B cell (primary cell): ENCODE results near the gene CABS1. TPM values are rescaled to one million over a fixed set of nuclear protein-coding genes. Genes with fewer than 3 reads are reported as not detected.

Experiments used
- ATAC-seq: fragments of 200-7000 bp; cut with Tn5 transposase; one replicate; pipeline ENCODE4 v1.10.0; 2021; ENCODE audit warnings: low read depth, mild to moderate bottlenecking, moderate number of reproducible peaks, moderate library complexity
- CTCF ChIA-PET: fragments of 350-600 bp; sonication (Branson Sonifier 250); formaldehyde crosslinking; loops from one replicate; lab custom pipeline; 2021; ENCODE audit warnings: antibody characterized with exemption, inconsistent platforms; lab: Charles Lee
- POLR2A ChIA-PET: fragments of 350-600 bp; sonication (Branson Sonifier 250); formaldehyde crosslinking; loops from one replicate; lab custom pipeline; 2021; ENCODE audit warnings: antibody characterized with exemption; lab: Charles Lee
- DNase-seq: peaks from one replicate; pipeline ENCODE4 v3.0.0; 2013
- H2AFZ ChIP-seq: 2 replicates; pipeline ENCODE4 v1.6.1; 2012; ENCODE audit warnings: mild to moderate bottlenecking, low read depth, low read length; ENCODE audit not compliant: insufficient read depth, poor library complexity, severe bottlenecking
- H3K27ac ChIP-seq, 2 donors: 1 replicate in 1 of 2; 2 replicates in 1 of 2; pipeline ENCODE4 v1.5.1; 2012 to 2013; ENCODE audit warnings: low read length in 2 of 2, mild to moderate bottlenecking in 2 of 2, moderate library complexity in 1 of 2
- H3K27me3 ChIP-seq, 4 experiments: fragments of 200-600 bp in 1 of 4; sonication (generic) in 1 of 4; replicated peaks in 1 of 4; 1 replicate in 2 of 4; 2 replicates in 2 of 4; pipeline versions ENCODE4 v1.6.1 to v1.7.0; 2013 to 2016; ENCODE audit warnings: low read length in 3 of 4, mild to moderate bottlenecking in 2 of 4, mixed read lengths in 1 of 4, moderate library complexity in 1 of 4; ENCODE audit not compliant: insufficient read depth in 4 of 4, control insufficient read depth in 3 of 4; ENCODE audit errors: control extremely low read depth in 1 of 4
- H3K36me3 ChIP-seq, 2 experiments: replicated peaks in 1 of 2; 1 replicate in 1 of 2; 2 replicates in 1 of 2; pipeline versions ENCODE4 v1.6.1 to v1.7.1; 2013; ENCODE audit warnings: low read length in 1 of 2; ENCODE audit not compliant: insufficient read depth in 2 of 2, control insufficient read depth in 1 of 2; ENCODE audit errors: control extremely low read depth in 1 of 2, extremely low read depth in 1 of 2
- H3K4me1 ChIP-seq, 2 donors: fragments of 200-600 bp in 1 of 2; sonication (generic) in 1 of 2; 1 replicate in 1 of 2; 2 replicates in 1 of 2; pipeline versions ENCODE4 v1.5.1 to v1.6.1; 2013 to 2017; ENCODE audit warnings: low read length in 2 of 2; ENCODE audit not compliant: control insufficient read depth in 2 of 2, insufficient read depth in 2 of 2
- H3K4me2 ChIP-seq: replicated peaks from 2 replicates; pipeline ENCODE3; 2012; ENCODE audit warnings: mild to moderate bottlenecking, low read depth, low read length; ENCODE audit not compliant: poor library complexity, severe bottlenecking
- H3K4me3 ChIP-seq, 5 experiments: fragments of 200-600 bp in 1 of 5; sonication (generic) in 1 of 5; 1 replicate in 3 of 5; 2 replicates in 2 of 5; pipeline versions ENCODE4 v1.5.1 to v1.7.0; 2011 to 2016; ENCODE audit warnings: low read length in 4 of 5, mild to moderate bottlenecking in 4 of 5, low read depth in 2 of 5, control low read depth in 1 of 5, moderate library complexity in 1 of 5; ENCODE audit not compliant: insufficient read depth in 1 of 5; ENCODE audit errors: control extremely low read depth in 1 of 5, extremely low read depth in 1 of 5
- H3K79me2 ChIP-seq: fragments of 200-600 bp; sonication (generic); one replicate; pipeline ENCODE4 v1.6.0; 2016; ENCODE audit warnings: low read length; ENCODE audit not compliant: control insufficient read depth, insufficient read depth
- H3K9ac ChIP-seq: fragments of 200-600 bp; sonication (generic); 2 replicates; pipeline ENCODE4 v1.6.1; 2017; ENCODE audit warnings: mild to moderate bottlenecking, low read length, moderate library complexity
- H3K9me3 ChIP-seq, 3 donors: one replicate each; pipeline versions ENCODE4 v1.6.1 to v1.7.1; 2013; ENCODE audit warnings: low read length in 2 of 3; ENCODE audit not compliant: control insufficient read depth in 2 of 3, insufficient read depth in 1 of 3; ENCODE audit errors: control extremely low read depth in 1 of 3
- H4K20me1 ChIP-seq: 2 replicates; pipeline ENCODE4 v1.6.0; 2012; ENCODE audit warnings: mild to moderate bottlenecking, low read length; ENCODE audit not compliant: insufficient read depth, control insufficient read depth, poor library complexity, severe bottlenecking
- H3K27ac Mint-ChIP-seq: one replicate; pipeline ENCODE4 v1.8.0; 2021; ENCODE audit warnings: mixed read lengths
- H3K27me3 Mint-ChIP-seq: one replicate; pipeline ENCODE4 v1.8.0; 2021; ENCODE audit warnings: mixed read lengths
- H3K4me1 Mint-ChIP-seq: one replicate; pipeline ENCODE4 v1.8.0; 2021; ENCODE audit warnings: mixed read lengths
- H3K4me3 Mint-ChIP-seq: one replicate; pipeline ENCODE4 v1.8.0; 2021; ENCODE audit warnings: mixed read lengths
- H3K9me3 Mint-ChIP-seq: one replicate; pipeline ENCODE4 v1.8.0; 2022; ENCODE audit warnings: mixed read lengths; ENCODE audit not compliant: insufficient read depth
- EZH2 ChIP-seq: IDR thresholded peaks from 2 replicates; pipeline ENCODE4 v1.6.1; 2012; ENCODE audit warnings: borderline replicate concordance, low read depth, mild to moderate bottlenecking, moderate library complexity, low read length; ENCODE audit not compliant: insufficient read depth, poor library complexity, severe bottlenecking
- WGBS: methylation state at CpG from one replicate; pipeline ENCODE4 v1.1.5; 2013; ENCODE audit warnings: missing lambda C conversion rate; ENCODE audit not compliant: insufficient coverage; 5-methylcytosine and 5-hydroxymethylcytosine counted together
- intact Hi-C: fragments of 100-400 bp; cut with micrococcal nuclease; formaldehyde crosslinking; loops from one replicate; pipeline ENCODE4 v1.10.0; 2022
- polyA plus RNA-seq: library from polyadenylated mRNA; depleted of rRNA; stranded (reverse); fragments of >200 nt; gene quantifications from 2 replicates; pipeline ENCODE4 v1.2.3, GENCODE V29; 2012
- total RNA-seq, 2 donors: library from RNA; stranded (reverse); fragments of 120-200 nt in 1 of 2; gene quantifications; 1 replicate in 1 of 2; 2 replicates in 1 of 2; pipeline versions ENCODE4 v1.2.3 to v1.2.4, GENCODE V29; 2013 to 2022
- TF ChIP-seq, protein P1 (sequence below): fragments of 200-600 bp; IDR thresholded peaks from one replicate; pipeline ENCODE4 v1.8.0; 2022; ENCODE audit warnings: antibody characterized with exemption, mild to moderate bottlenecking

Gene CABS1
- total and polyA plus RNA-seq, 2 donors (not counting 1 experiment from before 2014, with no cell fraction given) = not detected

- WGBS = no CpG with 5 or more reads among the region's 1 CpG
- no peak overlapping the region for H3K27ac ChIP-seq
Measured at GRCh38 chr4:70367813-70368212, 33.0 kb downstream of the CABS1 start.

DNA sequence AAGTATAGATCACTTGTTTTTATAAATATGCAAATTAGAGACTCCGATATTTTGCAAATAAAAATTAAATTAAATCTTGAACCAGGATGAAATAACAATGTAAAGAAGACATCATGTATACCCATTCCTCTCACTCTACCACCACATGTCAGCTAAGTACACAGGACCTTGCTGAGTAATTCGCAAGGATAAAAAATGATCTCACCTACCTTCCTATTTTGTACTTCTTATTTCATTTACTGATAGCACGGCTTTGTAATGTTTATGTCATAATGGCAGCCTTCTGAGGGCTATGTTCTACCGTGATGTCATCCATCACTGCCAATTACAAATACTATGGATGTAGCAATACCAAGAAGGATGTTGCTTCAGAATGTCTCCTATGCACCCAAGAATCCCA is 37.2 kb downstream of the CABS1 start:
- no peak overlapping the region for H3K4me3 Mint-ChIP-seq

More at GRCh38 chr4:70367813-70368212, 33.0 kb downstream of the CABS1 start:
- intact Hi-C loops = no loop called here
- ATAC-seq = no peak
- ChIA-PET CTCF (no interaction called here), POLR2A (no interaction called here)
- Histone ChIP-seq H3K36me3 (no peaks in the 10 kb centered on the region), H3K9me3 (no peaks in the 10 kb centered on the region), H3K27me3 (no peaks in the 10 kb centered on the region), H3K4me1 (no peaks in the 10 kb centered on the region), H4K20me1 (no peaks in the 10 kb centered on the region), H3K4me2 (no peak overlapping the region), H3K79me2 (no peaks in the 10 kb centered on the region), H3K4me3 (no peak overlapping the region), H3K9ac (no peak overlapping the region), H2AFZ (no peak overlapping the region)
- no peaks in the 10 kb centered on the region for H3K27me3 Mint-ChIP-seq
- no peak for DNase-seq
- no peak overlapping the region for H3K27ac Mint-ChIP-seq
- H3K4me3 Mint-ChIP-seq = no peak overlapping the region
- no peaks in the 10 kb centered on the region for H3K9me3 Mint-ChIP-seq
- no peaks in the 10 kb centered on the region for H3K4me1 Mint-ChIP-seq
- TF ChIP-seq, protein P1, sequence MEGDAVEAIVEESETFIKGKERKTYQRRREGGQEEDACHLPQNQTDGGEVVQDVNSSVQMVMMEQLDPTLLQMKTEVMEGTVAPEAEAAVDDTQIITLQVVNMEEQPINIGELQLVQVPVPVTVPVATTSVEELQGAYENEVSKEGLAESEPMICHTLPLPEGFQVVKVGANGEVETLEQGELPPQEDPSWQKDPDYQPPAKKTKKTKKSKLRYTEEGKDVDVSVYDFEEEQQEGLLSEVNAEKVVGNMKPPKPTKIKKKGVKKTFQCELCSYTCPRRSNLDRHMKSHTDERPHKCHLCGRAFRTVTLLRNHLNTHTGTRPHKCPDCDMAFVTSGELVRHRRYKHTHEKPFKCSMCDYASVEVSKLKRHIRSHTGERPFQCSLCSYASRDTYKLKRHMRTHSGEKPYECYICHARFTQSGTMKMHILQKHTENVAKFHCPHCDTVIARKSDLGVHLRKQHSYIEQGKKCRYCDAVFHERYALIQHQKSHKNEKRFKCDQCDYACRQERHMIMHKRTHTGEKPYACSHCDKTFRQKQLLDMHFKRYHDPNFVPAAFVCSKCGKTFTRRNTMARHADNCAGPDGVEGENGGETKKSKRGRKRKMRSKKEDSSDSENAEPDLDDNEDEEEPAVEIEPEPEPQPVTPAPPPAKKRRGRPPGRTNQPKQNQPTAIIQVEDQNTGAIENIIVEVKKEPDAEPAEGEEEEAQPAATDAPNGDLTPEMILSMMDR = no peak
- no peak for TF ChIP-seq EZH2

More for the DNA sequence above, 37.2 kb downstream of the CABS1 start:
- Histone ChIP-seq H3K4me3 (no peak overlapping the region), H3K27me3 (no peaks in the 10 kb centered on the region), H3K79me2 (no peaks in the 10 kb centered on the region), H3K9me3 (no peaks in the 10 kb centered on the region), H3K9ac (no peak overlapping the region), H3K4me1 (no peaks in the 10 kb centered on the region), H3K4me2 (no peak overlapping the region), H3K36me3 (no peaks in the 10 kb centered on the region), H2AFZ (no peak overlapping the region), H4K20me1 (no peaks in the 10 kb centered on the region), H3K27ac (no peak overlapping the region)
- TF ChIP-seq, protein P1 = no peak
- TF ChIP-seq EZH2 = no peak
- Mint-ChIP-seq H3K9me3 (no peaks in the 10 kb centered on the region), H3K4me1 (no peaks in the 10 kb centered on the region), H3K27me3 (no peaks in the 10 kb centered on the region), H3K27ac (no peak overlapping the region)
- CTCF ChIA-PET = no interaction called here
- DNase-seq = no peak
- POLR2A ChIA-PET = no interaction called here
- intact Hi-C loops = no loop called here
- no peak for ATAC-seq
- no CpG with 5 or more reads among the region's 4 CpGs for WGBS
